Measurements from ENCODE around the gene FRS3. TPM values are rescaled to one million over a fixed set of nuclear protein-coding genes. Genes with fewer than 3 reads are reported as not detected.

FRS3 gene
- total and polyA plus RNA-seq, 9 of the 15 experiments (the other 6 are each of a cell fraction or from before 2014, with no cell fraction given) = 0.03 to 3.7 (median 1.6) TPM

DNA sequence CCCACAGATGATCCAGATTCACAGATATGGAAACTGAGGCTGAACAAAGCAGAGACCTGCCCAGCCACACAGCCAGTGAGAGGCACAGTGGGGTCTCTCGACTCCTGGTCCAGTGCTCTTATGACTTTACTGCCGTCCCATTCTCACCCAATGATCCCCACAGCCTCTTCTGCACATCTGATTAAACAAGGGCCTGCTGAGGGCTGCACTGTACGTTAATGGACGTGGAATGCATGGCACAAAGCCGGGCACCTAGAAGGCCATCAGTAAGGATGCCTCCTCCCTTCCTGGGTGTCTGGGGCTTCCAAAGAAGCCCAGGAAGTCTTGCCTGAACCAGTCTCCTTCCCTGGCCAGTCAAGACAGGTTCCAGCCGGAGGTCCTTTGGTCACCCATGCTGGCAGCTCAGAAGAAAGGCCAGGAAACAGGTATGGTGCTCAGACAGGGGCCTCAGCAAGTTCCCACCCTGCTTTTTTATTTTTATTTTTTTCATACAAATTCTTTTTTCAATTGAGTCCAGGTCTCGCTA is 48.1 kb downstream of the FRS3 start (continued):
- no peak for TF ChIP-seq HEY1 (CRISPR knock-in tag; IDR thresholded peaks at IDR 0.05; ENCODE audit: borderline replicate concordance)

DNA sequence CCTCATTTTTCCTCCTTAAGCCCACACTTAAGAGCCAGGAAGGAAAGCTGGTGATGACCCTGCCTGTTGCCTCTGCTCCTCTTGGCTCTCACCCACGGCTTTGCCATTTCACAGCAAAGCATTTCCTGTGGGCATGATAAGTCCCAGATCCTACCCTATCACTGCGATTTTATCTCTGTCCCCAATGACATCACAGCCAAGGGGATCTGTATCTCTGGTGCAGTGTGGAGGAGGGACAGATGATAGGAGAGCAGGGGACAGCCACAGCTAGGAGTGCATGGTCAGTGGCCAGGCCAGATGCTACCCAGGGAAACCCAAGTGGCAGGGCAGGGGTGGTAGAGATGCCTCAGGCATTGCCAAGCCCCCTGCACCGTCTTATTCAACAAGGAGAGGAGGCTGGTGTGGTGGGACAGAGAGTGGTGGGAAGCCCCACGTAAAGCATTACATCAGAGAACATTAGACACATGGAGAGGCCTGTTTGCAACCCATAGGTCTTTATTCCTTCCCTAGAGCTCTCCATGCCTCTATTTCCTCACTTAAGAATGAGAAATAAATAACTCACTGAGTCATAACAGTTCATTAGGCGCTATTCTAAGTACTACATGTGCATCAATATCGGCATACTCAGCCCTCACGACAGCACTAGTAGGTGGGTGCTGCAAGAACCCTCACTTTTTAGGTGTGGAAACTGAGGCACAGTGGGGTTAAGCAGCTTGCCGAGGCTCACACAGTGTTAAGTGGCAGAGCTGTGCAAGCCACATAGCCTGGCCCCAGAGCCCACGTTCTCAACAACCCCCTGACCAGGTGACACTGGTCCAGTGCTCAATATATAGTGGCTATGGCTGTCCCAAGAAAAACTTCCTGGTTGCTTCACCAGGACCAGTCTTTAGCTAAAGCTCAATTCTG is 48.9 kb downstream of the FRS3 start:
- Histone ChIP-seq H2AFZ (ENCODE audit: low read depth, low read length) (no peak overlapping the region), H3K4me2 (ENCODE audit: insufficient read depth, low read length) (no peak overlapping the region), H3K9me3 (replicated peaks; ENCODE audit: control insufficient read depth, insufficient read depth, low read depth, low read length) (no peaks in the 10 kb centered on the region), H3K36me3 (ENCODE audit: control insufficient read depth, insufficient read depth, low read length) (no peaks in the 10 kb centered on the region), H4K20me1 (replicated peaks; ENCODE audit: control insufficient read depth, insufficient read depth, low read length) (peaks cover 4% of the 10 kb centered on the region), H3K4me3 (no peak overlapping the region), H3K27ac (ENCODE audit: extremely low read depth, low read depth, low read length) (no peak overlapping the region), H3K27me3 (ENCODE audit: control insufficient read depth in 2 of 2, insufficient read depth in 2 of 2, low read length in 2 of 2) (peaks cover 0 to 32% of the 10 kb centered on the region in 2 experiments; a peak in 2 of 5 replicates), H3K4me1 (replicated peaks in 1 of 2; ENCODE audit: control insufficient read depth in 2 of 2, insufficient read depth in 2 of 2, low read length in 2 of 2) (peaks cover 2 to 34% of the 10 kb centered on the region in 2 experiments), H3K9me1 (ENCODE audit: control insufficient read depth, insufficient read depth, low read length) (no peaks in the 10 kb centered on the region), H3K9ac (ENCODE audit: insufficient read depth in 1 of 2, low read depth in 2 of 2, low read length in 2 of 2) (no peak overlapping the region; a peak in 1 of 4 replicates), H3K79me2 (ENCODE audit: control insufficient read depth, insufficient read depth, low read length) (no peaks in the 10 kb centered on the region)
- ChIA-PET CTCF (ENCODE audit: low intra/inter-chr PET ratio) (no interaction called here), POLR2A (interaction anchor here (0.6 to 0.8 kb wide), 4 partner anchors 11 to 616 kb away, joined by 3 to 5 read pairs (median 3); no protein-coding TSS in a partner anchor)
- BruUV-seq (replicated peaks) = no TSS peak
- in situ Hi-C loops (cut with MboI) (no loop called here), intact Hi-C loops (cut with micrococcal nuclease) (no loop called here)
- WGBS (ENCODE audit: insufficient coverage, low coverage, missing lambda C conversion rate) = 8% methylated on average over 9 of the region's 9 CpGs
- FAIRE-seq (no peak), ATAC-seq (no peak), DNase-seq (ENCODE audit: extremely low read depth in 1 of 4, low spot score in 3 of 4) (no peak)
- TF ChIP-seq GATAD2A (IDR thresholded peaks at IDR 0.05) = no peak
- no peak for TF ChIP-seq ATF1 (CRISPR knock-in tag; IDR thresholded peaks at IDR 0.05)
- 0 out of 2 replicates have a peak, but pooled peaks have one; percentile 29 for TF ChIP-seq ATF1 (tag; IDR thresholded peaks at IDR 0.05)
- TF ChIP-seq HOXB6 (CRISPR knock-in tag; IDR thresholded peaks at IDR 0.05; ENCODE audit: borderline replicate concordance) = no peak
- no peak for TF ChIP-seq IFI16 (CRISPR knock-in tag; IDR thresholded peaks at IDR 0.05)
- TF ChIP-seq YBX1 (IDR thresholded peaks at IDR 0.05) = no peak
- TF ChIP-seq ERF (CRISPR knock-in tag; IDR thresholded peaks at IDR 0.05) = no peak
- TF ChIP-seq, protein P1, sequence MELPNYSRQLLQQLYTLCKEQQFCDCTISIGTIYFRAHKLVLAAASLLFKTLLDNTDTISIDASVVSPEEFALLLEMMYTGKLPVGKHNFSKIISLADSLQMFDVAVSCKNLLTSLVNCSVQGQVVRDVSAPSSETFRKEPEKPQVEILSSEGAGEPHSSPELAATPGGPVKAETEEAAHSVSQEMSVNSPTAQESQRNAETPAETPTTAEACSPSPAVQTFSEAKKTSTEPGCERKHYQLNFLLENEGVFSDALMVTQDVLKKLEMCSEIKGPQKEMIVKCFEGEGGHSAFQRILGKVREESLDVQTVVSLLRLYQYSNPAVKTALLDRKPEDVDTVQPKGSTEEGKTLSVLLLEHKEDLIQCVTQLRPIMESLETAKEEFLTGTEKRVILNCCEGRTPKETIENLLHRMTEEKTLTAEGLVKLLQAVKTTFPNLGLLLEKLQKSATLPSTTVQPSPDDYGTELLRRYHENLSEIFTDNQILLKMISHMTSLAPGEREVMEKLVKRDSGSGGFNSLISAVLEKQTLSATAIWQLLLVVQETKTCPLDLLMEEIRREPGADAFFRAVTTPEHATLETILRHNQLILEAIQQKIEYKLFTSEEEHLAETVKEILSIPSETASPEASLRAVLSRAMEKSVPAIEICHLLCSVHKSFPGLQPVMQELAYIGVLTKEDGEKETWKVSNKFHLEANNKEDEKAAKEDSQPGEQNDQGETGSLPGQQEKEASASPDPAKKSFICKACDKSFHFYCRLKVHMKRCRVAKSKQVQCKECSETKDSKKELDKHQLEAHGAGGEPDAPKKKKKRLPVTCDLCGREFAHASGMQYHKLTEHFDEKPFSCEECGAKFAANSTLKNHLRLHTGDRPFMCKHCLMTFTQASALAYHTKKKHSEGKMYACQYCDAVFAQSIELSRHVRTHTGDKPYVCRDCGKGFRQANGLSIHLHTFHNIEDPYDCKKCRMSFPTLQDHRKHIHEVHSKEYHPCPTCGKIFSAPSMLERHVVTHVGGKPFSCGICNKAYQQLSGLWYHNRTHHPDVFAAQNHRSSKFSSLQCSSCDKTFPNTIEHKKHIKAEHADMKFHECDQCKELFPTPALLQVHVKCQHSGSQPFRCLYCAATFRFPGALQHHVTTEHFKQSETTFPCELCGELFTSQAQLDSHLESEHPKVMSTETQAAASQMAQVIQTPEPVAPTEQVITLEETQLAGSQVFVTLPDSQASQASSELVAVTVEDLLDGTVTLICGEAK (IDR thresholded peaks at IDR 0.05) = no peak
- TF ChIP-seq, protein P1 (CRISPR knock-in tag; IDR thresholded peaks at IDR 0.05) = no peak

All from K562 (cell line).